H9 (cell line): Measurements from ENCODE around the gene SEPTIN2. TPM values are rescaled to one million over a fixed set of nuclear protein-coding genes. Genes with fewer than 3 reads are reported as not detected.
A peak's percentile ranks its signal among the peaks of the same experiment; 100 is the strongest.

Source experiments
- DNase-seq: peaks from one replicate; pipeline ENCODE4 v3.0.0-alpha.2; 2017
- H2AFZ ChIP-seq: one replicate; pipeline ENCODE4 v1.6.1; 2013; ENCODE audit warnings: mild to moderate bottlenecking, low read length, control low read depth, moderate library complexity
- H2AK5ac ChIP-seq: 2 replicates; pipeline ENCODE4 v1.6.1; 2013; ENCODE audit warnings: low read length, control low read depth, mixed read lengths; ENCODE audit not compliant: insufficient read length
- H2BK120ac ChIP-seq: one replicate; pipeline ENCODE4 v1.6.1; 2013; ENCODE audit warnings: low read depth, mild to moderate bottlenecking, low read length, control low read depth, inconsistent platforms; ENCODE audit not compliant: poor library complexity, severe bottlenecking
- H2BK12ac ChIP-seq: 2 replicates; pipeline ENCODE4 v1.6.1; 2013; ENCODE audit warnings: low read length, control low read depth, mixed read lengths, low read depth; ENCODE audit not compliant: insufficient read length
- H2BK15ac ChIP-seq: 2 replicates; pipeline ENCODE4 v1.6.1; 2013; ENCODE audit warnings: low read depth, low read length, control low read depth
- H2BK20ac ChIP-seq: one replicate; pipeline ENCODE4 v1.6.1; 2013; ENCODE audit warnings: low read depth, mild to moderate bottlenecking, low read length, control low read depth, inconsistent platforms; ENCODE audit not compliant: poor library complexity, severe bottlenecking
- H2BK5ac ChIP-seq: 2 replicates; pipeline ENCODE4 v1.6.1; 2013; ENCODE audit warnings: low read length, control low read depth, mixed read lengths; ENCODE audit not compliant: insufficient read length
- H3K14ac ChIP-seq: 2 replicates; pipeline ENCODE4 v1.6.1; 2013; ENCODE audit warnings: low read length, control low read depth; ENCODE audit not compliant: insufficient read depth
- H3K18ac ChIP-seq: 2 replicates; pipeline ENCODE4 v1.6.1; 2013; ENCODE audit warnings: low read depth, mild to moderate bottlenecking, mixed read lengths, low read length, control low read depth; ENCODE audit not compliant: insufficient read length
- H3K23ac ChIP-seq: 2 replicates; pipeline ENCODE4 v1.6.1; 2013; ENCODE audit warnings: low read length, control low read depth, mixed read lengths, low read depth; ENCODE audit not compliant: insufficient read length
- H3K23me2 ChIP-seq: 2 replicates; pipeline ENCODE4 v1.6.1; 2013; ENCODE audit warnings: low read depth, mild to moderate bottlenecking, mixed read lengths, low read length, control low read depth; ENCODE audit not compliant: insufficient read length, poor library complexity, severe bottlenecking
- H3K27ac ChIP-seq: 2 replicates; pipeline ENCODE4 v1.5.1; 2013; ENCODE audit warnings: low read length, control low read depth, mixed read lengths, low read depth; ENCODE audit not compliant: insufficient read length
- H3K27me3 ChIP-seq: 2 replicates; pipeline ENCODE4 v1.6.1; 2013; ENCODE audit warnings: low read length, control low read depth, inconsistent platforms; ENCODE audit not compliant: insufficient read depth
- H3K4ac ChIP-seq: 2 replicates; pipeline ENCODE4 v1.6.1; 2013; ENCODE audit warnings: low read depth, mild to moderate bottlenecking, control low read depth, inconsistent platforms, low read length, moderate library complexity
- H3K4me1 ChIP-seq: 2 replicates; pipeline ENCODE4 v1.6.1; 2013; ENCODE audit warnings: low read length, control low read depth, inconsistent platforms; ENCODE audit not compliant: insufficient read depth
- H3K4me2 ChIP-seq: 2 replicates; pipeline ENCODE4 v1.6.1; 2013; ENCODE audit warnings: low read length, control low read depth, mixed read lengths; ENCODE audit not compliant: insufficient read length, insufficient read depth
- H3K56ac ChIP-seq: 2 replicates; pipeline ENCODE4 v1.6.1; 2013; ENCODE audit warnings: low read depth, mild to moderate bottlenecking, mixed read lengths, low read length, control low read depth; ENCODE audit not compliant: insufficient read length
- H3K79me1 ChIP-seq: 2 replicates; pipeline ENCODE4 v1.6.1; 2013; ENCODE audit warnings: low read depth, mild to moderate bottlenecking, moderate library complexity, low read length, control low read depth, inconsistent platforms; ENCODE audit not compliant: insufficient read depth, poor library complexity, severe bottlenecking
- H3K79me2 ChIP-seq: 2 replicates; pipeline ENCODE4 v1.6.1; 2013; ENCODE audit warnings: low read length, control low read depth, inconsistent platforms; ENCODE audit not compliant: insufficient read depth
- H3K9ac ChIP-seq: 2 replicates; pipeline ENCODE4 v1.6.1; 2013; ENCODE audit warnings: low read length, control low read depth, mixed read lengths; ENCODE audit not compliant: insufficient read length; ENCODE audit errors: extremely low read depth
- H3K9me3 ChIP-seq: one replicate; pipeline ENCODE4 v1.6.1; 2013; ENCODE audit warnings: low read depth, low read length, inconsistent platforms; ENCODE audit not compliant: control insufficient read depth
- H3T11ph ChIP-seq: one replicate; pipeline ENCODE4 v1.6.1; 2013; ENCODE audit warnings: mild to moderate bottlenecking, low read length, control low read depth, inconsistent platforms
- H4K20me1 ChIP-seq: one replicate; pipeline ENCODE4 v1.6.1; 2013; ENCODE audit not compliant: control insufficient read depth, insufficient read length, insufficient read depth
- H4K5ac ChIP-seq: 2 replicates; pipeline ENCODE4 v1.6.1; 2013; ENCODE audit warnings: low read depth, mild to moderate bottlenecking, mixed read lengths, low read length, control low read depth; ENCODE audit not compliant: insufficient read length
- H4K8ac ChIP-seq: replicated peaks from 2 replicates; pipeline ENCODE4 v1.6.1; 2013; ENCODE audit warnings: low read length, control low read depth, mixed read lengths, low read depth; ENCODE audit not compliant: insufficient read length
- H4K91ac ChIP-seq: 2 replicates; pipeline ENCODE4 v1.6.1; 2013; ENCODE audit warnings: low read depth, mild to moderate bottlenecking, moderate library complexity, mixed read lengths, low read length, control low read depth; ENCODE audit not compliant: insufficient read length
- H3K27ac Mint-ChIP-seq, 3 experiments: 2 replicates in 2 of 3; 3 replicates in 1 of 3; pipeline ENCODE4 v1.8.0; 2020 to 2021; ENCODE audit warnings: mixed read lengths in 3 of 3, mild to moderate bottlenecking in 1 of 3, moderate library complexity in 1 of 3
- H3K27me3 Mint-ChIP-seq: 2 replicates; pipeline ENCODE4 v1.8.0; 2021; ENCODE audit warnings: low read depth, mild to moderate bottlenecking, moderate library complexity, mixed read lengths
- H3K36me3 Mint-ChIP-seq, 3 experiments: 2 replicates in 2 of 3; 3 replicates in 1 of 3; pipeline ENCODE4 v1.8.0; 2020 to 2021; ENCODE audit warnings: low read depth in 3 of 3, mixed read lengths in 3 of 3; ENCODE audit not compliant: insufficient read depth in 1 of 3
- H3K4me1 Mint-ChIP-seq, 2 experiments: 2 replicates each; pipeline ENCODE4 v1.8.0; 2020; ENCODE audit warnings: mixed read lengths in 2 of 2
- H3K4me3 Mint-ChIP-seq, 2 experiments: 2 replicates in 1 of 2; 3 replicates in 1 of 2; pipeline ENCODE4 v1.8.0; 2020 to 2021; ENCODE audit warnings: mild to moderate bottlenecking in 2 of 2, mixed read lengths in 2 of 2, moderate library complexity in 1 of 2
- H3K9me3 Mint-ChIP-seq, 2 experiments: 2 replicates in 1 of 2; 3 replicates in 1 of 2; pipeline ENCODE4 v1.8.0; 2020; ENCODE audit warnings: mild to moderate bottlenecking in 2 of 2, mixed read lengths in 2 of 2, moderate library complexity in 1 of 2
- CTCF ChIP-seq: fragments of 200-600 bp; sonication (generic); conservative IDR thresholded peaks from 3 replicates; pipeline ENCODE4 v1.8.0; 2021; ENCODE audit warnings: antibody characterized with exemption, mild to moderate bottlenecking
- WGBS: extraction: QIAGEN DNeasy Blood & Tissue Kit; methylation state at CpG from one replicate; pipeline ENCODE4 v1.1.7; 2013; ENCODE audit warnings: missing lambda C conversion rate, low lambda C conversion rate, mixed read lengths; ENCODE audit not compliant: insufficient read length; ENCODE audit errors: extremely low coverage; 5-methylcytosine and 5-hydroxymethylcytosine counted together
- total RNA-seq: library from RNA; stranded (reverse); gene quantifications from 2 replicates; pipeline ENCODE4 v1.2.1, GENCODE V29; 2021

Gene SEPTIN2
- total RNA-seq, 1 experiment from 2014 or later, result 385 TPM

- H2BK5ac ChIP-seq, result no peak overlapping the region
- H3K23ac ChIP-seq, result no peak overlapping the region
- Mint-ChIP-seq H3K9me3 (no peaks in the 10 kb centered on the region; a peak in 1 of 5 replicates), H3K36me3 (peaks cover 18 to 30% (median 25%) of the 10 kb centered on the region in 3 experiments; a peak in 6 of 7 replicates), H3K27me3 (no peaks in the 10 kb centered on the region), H3K27ac (peak overlapping the region in 1 of 3 experiments; percentile 53; a peak in 1 of 7 replicates), H3K4me1 (peaks cover 32 to 45% of the 10 kb centered on the region in 2 experiments), H3K4me3 (no peak overlapping the region; a peak in 3 of 5 replicates)
- H2BK120ac ChIP-seq, result no peak overlapping the region
- no peak overlapping the region for H2BK20ac ChIP-seq
- no peak overlapping the region for H3K56ac ChIP-seq
- H3K27me3 ChIP-seq, result no peaks in the 10 kb centered on the region
- H3K9me3 ChIP-seq, result no peaks in the 10 kb centered on the region
- H3K4me2 ChIP-seq, result no peak overlapping the region
- H3K18ac ChIP-seq, result no peak overlapping the region
- no peak overlapping the region for H2AFZ ChIP-seq
- no peak overlapping the region for H4K5ac ChIP-seq
- DNase-seq, result peak; percentile 19
- peaks cover 6% of the 10 kb centered on the region for H3K23me2 ChIP-seq
- TF ChIP-seq CTCF, result no peak
- no peak overlapping the region for H3K14ac ChIP-seq
- H4K8ac ChIP-seq, result no peak overlapping the region
- peaks cover 2% of the 10 kb centered on the region for H4K20me1 ChIP-seq
- no peak overlapping the region for H3K27ac ChIP-seq
- no peak overlapping the region for H2BK15ac ChIP-seq
- peaks cover 15% of the 10 kb centered on the region; the same call in 1 of the 2 replicates for H3K79me2 ChIP-seq
- H3K79me1 ChIP-seq, result peaks cover 8% of the 10 kb centered on the region
- H2AK5ac ChIP-seq, result no peak overlapping the region
- H3K4me1 ChIP-seq, result no peaks in the 10 kb centered on the region; the same call in 1 of the 2 replicates
- H3K4ac ChIP-seq, result no peak overlapping the region
- peak overlapping the region; percentile 15 for H3K9ac ChIP-seq
- no CpG with 5 or more reads among the region's 5 CpGs for WGBS
- no peak overlapping the region for H3T11ph ChIP-seq
- H2BK12ac ChIP-seq, result no peak overlapping the region
- no peak overlapping the region for H4K91ac ChIP-seq
These were observed 45.2 kb upstream of the SEPTIN2 start for GRCh38 chr2:241270531-241270930.
